B cell (primary cell): ENCODE data around the gene PER1.

Source experiments
- EZH2 ChIP-seq: IDR thresholded peaks from 2 replicates; pipeline ENCODE4 v1.6.1; 2012; ENCODE audit warnings: borderline replicate concordance, low read depth, mild to moderate bottlenecking, moderate library complexity, low read length; ENCODE audit not compliant: insufficient read depth, poor library complexity, severe bottlenecking
- TF ChIP-seq, protein P1 (sequence below): fragments of 200-600 bp; IDR thresholded peaks from one replicate; pipeline ENCODE4 v1.8.0; 2022; ENCODE audit warnings: antibody characterized with exemption, mild to moderate bottlenecking

DNA sequence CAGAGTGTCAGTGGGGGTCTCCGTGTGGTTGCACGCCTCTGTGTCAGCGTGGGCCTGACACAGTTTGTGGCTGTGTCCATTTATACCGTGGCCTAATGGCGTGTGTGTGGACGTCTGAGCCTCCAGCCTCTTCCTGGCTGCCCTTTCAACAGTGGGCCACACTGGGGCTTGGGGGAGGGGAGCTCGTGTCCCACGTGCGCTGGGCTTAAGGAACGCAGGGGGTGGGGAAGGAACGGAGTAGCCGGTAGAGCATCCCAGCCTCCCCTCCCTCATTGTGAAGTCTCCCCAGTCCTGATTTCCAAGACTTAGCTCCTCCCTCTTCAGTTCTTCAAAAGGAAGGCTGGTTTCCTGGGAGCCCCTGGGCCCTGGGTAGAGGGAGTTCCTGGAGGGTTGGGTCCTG lies 18.8 kb downstream of the PER1 start:
- TF ChIP-seq, protein P1, sequence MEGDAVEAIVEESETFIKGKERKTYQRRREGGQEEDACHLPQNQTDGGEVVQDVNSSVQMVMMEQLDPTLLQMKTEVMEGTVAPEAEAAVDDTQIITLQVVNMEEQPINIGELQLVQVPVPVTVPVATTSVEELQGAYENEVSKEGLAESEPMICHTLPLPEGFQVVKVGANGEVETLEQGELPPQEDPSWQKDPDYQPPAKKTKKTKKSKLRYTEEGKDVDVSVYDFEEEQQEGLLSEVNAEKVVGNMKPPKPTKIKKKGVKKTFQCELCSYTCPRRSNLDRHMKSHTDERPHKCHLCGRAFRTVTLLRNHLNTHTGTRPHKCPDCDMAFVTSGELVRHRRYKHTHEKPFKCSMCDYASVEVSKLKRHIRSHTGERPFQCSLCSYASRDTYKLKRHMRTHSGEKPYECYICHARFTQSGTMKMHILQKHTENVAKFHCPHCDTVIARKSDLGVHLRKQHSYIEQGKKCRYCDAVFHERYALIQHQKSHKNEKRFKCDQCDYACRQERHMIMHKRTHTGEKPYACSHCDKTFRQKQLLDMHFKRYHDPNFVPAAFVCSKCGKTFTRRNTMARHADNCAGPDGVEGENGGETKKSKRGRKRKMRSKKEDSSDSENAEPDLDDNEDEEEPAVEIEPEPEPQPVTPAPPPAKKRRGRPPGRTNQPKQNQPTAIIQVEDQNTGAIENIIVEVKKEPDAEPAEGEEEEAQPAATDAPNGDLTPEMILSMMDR, result no peak
- no peak for TF ChIP-seq EZH2
